ENCODE results near the gene ARID1B. TPM values are rescaled to one million over a fixed set of nuclear protein-coding genes. Genes with fewer than 3 reads are reported as not detected.

ARID1B gene
- total RNA-seq, 6 experiments from 2014 or later = 32.5 to 44.3 (median 36.5) TPM

DNA sequence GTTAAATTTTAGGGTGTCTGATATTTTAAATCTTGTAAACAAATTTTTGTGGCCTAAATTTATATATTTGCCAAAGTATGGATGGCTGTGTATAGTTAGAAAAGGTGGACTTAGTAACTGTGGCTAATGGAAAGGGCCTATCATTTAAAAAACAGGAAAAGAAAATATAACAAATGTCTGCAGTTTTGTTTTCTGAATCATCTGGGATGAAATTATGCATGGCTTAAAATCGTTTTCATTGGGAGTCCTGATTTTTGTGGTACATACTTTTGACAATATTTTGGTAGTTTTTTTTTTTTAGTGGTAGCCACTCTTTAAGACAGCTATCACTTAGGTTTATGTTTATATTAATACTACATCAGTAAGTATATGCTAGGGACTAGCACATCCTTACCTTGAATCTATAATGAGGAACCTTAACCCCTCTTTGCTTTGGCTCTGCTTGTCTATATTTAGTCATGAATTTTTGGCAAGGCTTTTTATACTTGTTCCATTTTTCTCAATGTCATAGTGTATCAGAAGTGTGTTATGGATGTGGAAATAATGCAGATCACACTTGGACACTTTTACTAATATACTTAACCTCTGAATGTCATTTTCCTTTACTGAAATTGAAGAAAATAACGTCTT lies 5.6 kb downstream of the ARID1B start:
- peak overlapping the region; percentile 89 for H3K4me3 Mint-ChIP-seq
- no peaks in the 10 kb centered on the region for H3K9me3 Mint-ChIP-seq
- DNase-seq = peak; percentile 32
- H3K27me3 Mint-ChIP-seq (ENCODE audit: insufficient read depth) = peaks cover under 1% of the 10 kb centered on the region
- H3K4me1 Mint-ChIP-seq (ENCODE audit: low read depth) = peaks cover 65% of the 10 kb centered on the region
- peak overlapping the region; percentile 83 for H3K27ac Mint-ChIP-seq
- H3K36me3 Mint-ChIP-seq (ENCODE audit: low read depth) = no peaks in the 10 kb centered on the region
- no peak for TF ChIP-seq CTCF (IDR thresholded peaks at IDR 0.05)

GRCh38 chr6:156783958-156784357 lies 6.8 kb downstream of the ARID1B start:
- DNase-seq = no peak
- Mint-ChIP-seq H3K9me3 (no peaks in the 10 kb centered on the region), H3K27ac (peak overlapping the region; percentile 77), H3K4me3 (no peak overlapping the region), H3K27me3 (ENCODE audit: insufficient read depth) (peaks cover 2% of the 10 kb centered on the region), H3K4me1 (ENCODE audit: low read depth) (peaks cover 73% of the 10 kb centered on the region), H3K36me3 (ENCODE audit: low read depth) (no peaks in the 10 kb centered on the region)
- no peak for TF ChIP-seq CTCF (IDR thresholded peaks at IDR 0.05)

DNA sequence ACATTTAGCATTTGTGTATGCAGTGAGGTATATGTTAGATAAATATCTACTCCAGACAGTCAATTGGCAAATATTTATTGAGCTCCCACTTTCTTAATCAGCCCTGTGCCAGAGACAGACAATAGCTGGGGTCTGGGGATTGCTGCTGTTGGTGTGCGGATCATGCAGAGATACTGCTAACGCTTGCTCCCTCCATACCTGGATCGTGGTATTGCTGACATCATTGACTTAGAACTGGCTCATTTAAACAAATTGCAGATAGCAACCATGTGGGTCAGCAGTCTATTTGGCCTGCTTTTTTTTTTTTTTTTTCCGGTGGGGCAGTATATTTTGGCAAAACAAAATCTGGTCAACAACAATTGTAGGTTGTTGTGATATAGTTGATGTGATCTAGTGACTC lies 9.5 kb downstream of the ARID1B start:
- Mint-ChIP-seq H3K27ac (0 out of 2 replicates have a peak overlapping the region, but pooled peaks have one; percentile 26), H3K36me3 (ENCODE audit: low read depth) (no peaks in the 10 kb centered on the region), H3K4me3 (no peak overlapping the region), H3K27me3 (ENCODE audit: insufficient read depth) (peaks cover 2% of the 10 kb centered on the region), H3K4me1 (ENCODE audit: low read depth) (peaks cover 80% of the 10 kb centered on the region), H3K9me3 (no peaks in the 10 kb centered on the region)
- no peak for DNase-seq
- no peak for TF ChIP-seq CTCF (IDR thresholded peaks at IDR 0.05)

DNA sequence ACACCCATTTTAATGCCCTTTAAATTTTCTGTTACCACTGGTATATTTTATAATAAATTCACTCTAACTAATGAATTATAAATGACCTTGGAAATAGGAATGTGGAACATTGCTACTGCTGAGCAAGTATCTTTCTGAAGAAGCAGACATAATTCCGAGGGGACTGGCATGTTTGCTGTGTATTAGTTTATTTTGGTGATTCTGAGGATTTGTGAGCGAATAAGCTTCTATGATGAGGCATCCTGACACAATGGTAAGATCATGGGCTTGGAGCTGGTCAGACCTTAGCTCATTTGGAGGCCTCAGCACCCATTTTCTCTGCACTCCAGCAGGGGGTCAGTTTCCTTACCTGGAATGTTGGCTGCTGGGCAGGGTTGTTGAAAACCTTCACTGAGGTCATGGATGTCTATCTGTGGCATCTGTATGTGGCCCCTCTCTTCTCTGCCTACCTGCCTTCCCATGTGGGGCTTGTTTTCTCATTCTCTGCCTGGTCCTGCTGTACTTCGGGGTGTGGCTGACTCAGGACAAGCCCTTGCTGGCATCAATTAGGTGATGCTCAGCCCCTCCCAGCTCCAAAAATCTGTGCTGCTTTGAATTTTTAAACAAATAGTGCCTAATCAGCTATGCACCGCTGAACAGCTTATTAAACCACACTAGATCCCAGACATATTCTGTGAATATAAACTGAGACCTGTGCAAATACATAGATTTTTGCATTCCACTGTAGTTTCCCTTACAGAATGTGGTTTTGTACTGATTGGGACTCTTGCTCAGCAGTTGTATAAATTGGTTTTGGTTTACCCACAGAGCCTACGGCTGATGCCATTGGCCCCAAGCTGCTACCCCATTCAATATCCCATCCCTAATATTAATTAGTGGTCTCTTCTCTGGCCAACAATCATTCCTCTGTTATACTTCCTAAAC lies 10.7 kb downstream of the ARID1B start:
- H3K4me1 Mint-ChIP-seq (ENCODE audit: low read depth) = peaks cover 78% of the 10 kb centered on the region
- no peak for TF ChIP-seq CTCF (IDR thresholded peaks at IDR 0.05)
- peaks cover 2% of the 10 kb centered on the region for H3K27me3 Mint-ChIP-seq (ENCODE audit: insufficient read depth)
- H3K9me3 Mint-ChIP-seq = no peaks in the 10 kb centered on the region
- H3K36me3 Mint-ChIP-seq (ENCODE audit: low read depth) = no peaks in the 10 kb centered on the region
- no peak overlapping the region for H3K4me3 Mint-ChIP-seq
- H3K27ac Mint-ChIP-seq = no peak overlapping the region
- no peak for DNase-seq

DNA sequence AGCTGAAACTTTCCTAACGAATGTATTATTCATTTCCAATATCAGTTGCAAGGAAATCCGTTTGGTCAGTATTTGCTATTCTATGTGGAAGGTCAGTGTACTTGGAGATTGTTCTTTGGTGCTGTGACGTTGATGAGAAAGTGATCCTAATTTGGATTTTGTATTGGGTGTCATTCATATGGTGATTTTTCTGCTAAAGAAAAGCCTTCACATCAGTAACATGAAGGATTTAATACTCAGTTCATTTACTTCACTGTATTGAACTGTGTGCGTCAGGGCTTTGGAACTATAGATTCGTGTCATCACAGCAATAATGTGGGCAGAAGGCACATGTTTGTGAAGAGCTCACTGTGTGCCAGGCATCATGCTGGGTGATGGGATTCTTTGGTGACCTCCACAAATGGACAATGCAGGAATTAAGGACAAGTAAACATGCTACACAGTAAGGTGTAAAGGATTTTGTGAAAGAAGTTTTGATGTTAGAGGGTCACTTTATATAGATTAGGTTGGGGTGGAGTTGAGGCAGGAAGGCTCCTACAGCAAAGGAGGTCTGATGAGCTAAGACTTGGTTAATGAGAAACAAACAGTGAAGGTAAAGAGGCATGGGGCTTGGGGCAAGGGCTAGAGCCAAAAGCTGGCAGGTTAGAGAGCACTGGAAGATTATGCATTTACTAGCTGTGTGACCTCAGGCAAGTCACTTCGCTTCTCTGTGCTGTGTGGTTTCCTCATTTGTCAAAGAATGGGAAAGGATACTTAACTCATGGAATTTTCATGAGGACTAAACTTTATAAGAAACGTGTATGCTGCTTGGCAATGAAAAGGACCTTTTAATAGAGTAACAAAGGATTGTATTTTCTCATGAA lies 12.1 kb downstream of the ARID1B start:
- H3K4me3 Mint-ChIP-seq = no peak overlapping the region
- H3K27me3 Mint-ChIP-seq (ENCODE audit: insufficient read depth) = peaks cover 2% of the 10 kb centered on the region
- no peaks in the 10 kb centered on the region for H3K36me3 Mint-ChIP-seq (ENCODE audit: low read depth)
- DNase-seq = no peak
- H3K4me1 Mint-ChIP-seq (ENCODE audit: low read depth) = peaks cover 65% of the 10 kb centered on the region
- H3K27ac Mint-ChIP-seq = no peak overlapping the region
- TF ChIP-seq CTCF (IDR thresholded peaks at IDR 0.05) = no peak
- no peaks in the 10 kb centered on the region for H3K9me3 Mint-ChIP-seq
